Erythroblast (primary cell): ENCODE results near the gene COQ2.

Experiments used
- GATA1 ChIP-seq: IDR thresholded peaks from 2 replicates; pipeline ENCODE4 v1.6.1; 2011; ENCODE audit warnings: low read depth, mild to moderate bottlenecking, control low read depth, low read length, moderate library complexity
- POLR2A ChIP-seq: IDR thresholded peaks from 2 replicates; pipeline ENCODE4 v1.6.1; 2011; ENCODE audit warnings: mild to moderate bottlenecking, low read length

DNA sequence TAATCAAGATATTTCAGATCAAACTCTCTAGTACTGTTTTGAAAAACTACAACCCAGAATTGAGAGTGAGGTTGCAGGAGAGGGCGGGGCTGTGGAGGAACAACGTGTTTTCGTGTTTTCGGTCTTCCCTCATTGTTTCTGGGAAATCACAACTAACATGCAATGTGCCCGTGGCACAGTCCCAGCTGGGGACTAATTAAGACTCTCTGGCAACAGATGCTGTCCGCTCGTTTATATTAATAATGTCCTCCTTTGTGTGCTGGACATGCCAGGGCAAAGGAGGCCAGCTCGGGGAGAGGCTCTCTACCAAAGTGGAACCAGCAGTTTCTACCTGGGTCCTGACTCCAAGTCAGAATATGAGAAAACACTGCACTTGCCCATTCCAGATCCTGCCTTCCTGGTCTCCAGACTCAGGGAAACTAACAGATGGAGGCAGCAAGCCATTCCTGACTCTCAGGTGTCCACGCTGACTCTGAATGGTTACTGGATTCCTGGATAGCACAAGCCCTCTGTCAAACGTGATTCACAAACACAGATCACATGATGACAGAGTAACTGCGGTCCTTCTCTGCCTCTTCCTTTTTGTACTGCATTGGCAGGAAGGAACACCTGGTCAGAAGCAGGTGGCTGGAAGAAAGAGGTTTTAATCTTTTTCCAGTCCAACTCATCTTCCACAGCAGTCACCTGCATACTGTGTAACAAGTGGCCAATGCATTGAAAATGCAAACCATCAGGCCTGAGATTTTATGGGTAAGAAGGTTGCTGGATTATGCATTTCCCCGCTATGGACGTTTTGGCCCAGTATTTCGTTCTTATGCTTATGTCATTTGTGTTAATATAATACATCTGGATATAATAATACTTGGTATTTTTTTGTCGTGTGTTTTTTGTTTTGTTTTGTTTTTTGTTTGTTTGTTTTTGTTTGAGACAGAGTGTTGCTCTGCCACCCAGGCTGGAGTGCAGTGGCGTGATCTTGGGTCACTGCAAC is 65.0 kb downstream of the COQ2 start:
- TF ChIP-seq POLR2A, result no peak
- TF ChIP-seq GATA1, result no peak
